ENCODE measurements around the gene LAMC3.

DNA sequence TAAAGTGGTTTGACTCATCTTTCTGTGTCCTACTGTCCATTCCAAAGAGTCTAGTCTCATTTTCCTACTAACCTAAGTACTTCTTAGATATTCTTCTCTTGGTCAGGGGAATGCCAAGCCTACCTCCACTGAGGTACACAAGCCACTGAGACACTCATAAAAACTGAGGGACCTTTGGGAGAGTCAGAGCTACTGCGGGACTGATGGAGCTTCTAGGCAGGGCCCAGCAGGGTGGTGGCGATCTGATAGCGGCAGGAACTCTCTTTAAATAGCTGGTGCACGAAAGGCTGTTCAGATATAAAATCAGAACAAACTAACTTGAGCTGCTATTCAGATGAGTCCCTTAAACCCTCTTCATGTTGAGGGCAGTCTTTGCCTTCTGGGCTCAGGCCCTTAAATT, 131.1 kb downstream of the LAMC3 start:
- TF ChIP-seq, protein P1, sequence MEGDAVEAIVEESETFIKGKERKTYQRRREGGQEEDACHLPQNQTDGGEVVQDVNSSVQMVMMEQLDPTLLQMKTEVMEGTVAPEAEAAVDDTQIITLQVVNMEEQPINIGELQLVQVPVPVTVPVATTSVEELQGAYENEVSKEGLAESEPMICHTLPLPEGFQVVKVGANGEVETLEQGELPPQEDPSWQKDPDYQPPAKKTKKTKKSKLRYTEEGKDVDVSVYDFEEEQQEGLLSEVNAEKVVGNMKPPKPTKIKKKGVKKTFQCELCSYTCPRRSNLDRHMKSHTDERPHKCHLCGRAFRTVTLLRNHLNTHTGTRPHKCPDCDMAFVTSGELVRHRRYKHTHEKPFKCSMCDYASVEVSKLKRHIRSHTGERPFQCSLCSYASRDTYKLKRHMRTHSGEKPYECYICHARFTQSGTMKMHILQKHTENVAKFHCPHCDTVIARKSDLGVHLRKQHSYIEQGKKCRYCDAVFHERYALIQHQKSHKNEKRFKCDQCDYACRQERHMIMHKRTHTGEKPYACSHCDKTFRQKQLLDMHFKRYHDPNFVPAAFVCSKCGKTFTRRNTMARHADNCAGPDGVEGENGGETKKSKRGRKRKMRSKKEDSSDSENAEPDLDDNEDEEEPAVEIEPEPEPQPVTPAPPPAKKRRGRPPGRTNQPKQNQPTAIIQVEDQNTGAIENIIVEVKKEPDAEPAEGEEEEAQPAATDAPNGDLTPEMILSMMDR (IDR thresholded peaks at IDR 0.05): no peak
- no peak for TF ChIP-seq ZFX (IDR thresholded peaks at IDR 0.05; ENCODE audit: borderline replicate concordance)
